Mucosa of descending colon (tissue), 3 donors: ENCODE measurements around the gene PPID. TPM values are rescaled to one million over a fixed set of nuclear protein-coding genes. Genes with fewer than 3 reads are reported as not detected.

ENCODE experiments used
- ATAC-seq: fragments of 200-7000 bp; cut with Tn5 transposase; one replicate; pipeline ENCODE4 v1.9.1; 2020; ENCODE audit warnings: mild to moderate bottlenecking, moderate library complexity
- DNase-seq, 3 donors: peaks; one replicate each; pipeline ENCODE4 v3.0.0-alpha.2; 2020
- H3K36me3 ChIP-seq: fragments of 200-600 bp; one replicate; pipeline ENCODE4 v1.8.0; 2021; ENCODE audit warnings: low read depth, mild to moderate bottlenecking
- H3K4me1 ChIP-seq: fragments of 200-600 bp; one replicate; pipeline ENCODE4 v1.8.0; 2021; ENCODE audit warnings: low read depth, mild to moderate bottlenecking
- H3K4me3 ChIP-seq: fragments of 200-600 bp; one replicate; pipeline ENCODE4 v1.8.0; 2021; ENCODE audit warnings: mild to moderate bottlenecking
- H3K9me3 ChIP-seq: fragments of 200-600 bp; one replicate; pipeline ENCODE4 v1.8.0; 2021; ENCODE audit warnings: mild to moderate bottlenecking
- intact Hi-C, 2 donors: fragments of 100-400 bp; cut with DNase I in 1 of 2; cut with micrococcal nuclease in 1 of 2; formaldehyde crosslinking; loops; one replicate each; pipeline versions ENCODE4 v1.11.0 to v1.11.1; 2022; cut with DNase I, micrococcal nuclease
- total RNA-seq, 3 donors: library from RNA; stranded (reverse); fragmentation: NEBNext Ultra II Directional in 2 of 3; extraction: Animal tissue kit (Norgen Biotek cat#: 25700) in 2 of 3; gene quantifications; one replicate each; pipeline versions ENCODE4 v1.2.1 to v1.2.4, GENCODE V29; 2021 to 2023
- TF ChIP-seq, protein P1 (sequence below): fragments of 200-600 bp; IDR thresholded peaks from one replicate; pipeline ENCODE4 v1.8.0; 2022; ENCODE audit warnings: antibody characterized with exemption, mild to moderate bottlenecking
- donor health status: DM: no; HTN: no; CAD: no; lungs with moderate emphysema.
- donor health status: DM: no; HTN: no; CAD: no.
- donor health status: DM: no; HTN: yes; CAD: no.

Gene PPID
- total RNA-seq, 3 donors from 2014 or later, result 19.7 to 23.9 (median 22.2) TPM

DNA sequence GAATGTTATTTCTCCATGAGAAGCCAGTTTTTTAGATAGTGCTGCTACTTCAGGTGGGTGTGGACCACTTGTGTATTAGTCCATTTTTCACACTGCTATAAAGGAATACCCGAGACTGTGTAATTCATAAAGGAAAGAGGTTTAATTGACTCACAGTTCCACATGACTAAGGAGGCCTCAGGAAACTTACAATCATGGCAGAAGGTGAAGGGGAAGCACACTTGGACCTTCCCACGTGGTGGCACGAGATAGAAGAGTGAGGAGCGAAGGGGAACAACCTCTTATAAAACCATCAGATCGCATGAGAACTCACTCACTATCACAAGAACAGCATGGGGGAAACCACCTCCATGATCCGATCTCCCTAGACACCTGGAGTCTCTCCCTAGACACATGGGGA, 3.4 kb upstream of the PPID start:
- TF ChIP-seq, protein P1, sequence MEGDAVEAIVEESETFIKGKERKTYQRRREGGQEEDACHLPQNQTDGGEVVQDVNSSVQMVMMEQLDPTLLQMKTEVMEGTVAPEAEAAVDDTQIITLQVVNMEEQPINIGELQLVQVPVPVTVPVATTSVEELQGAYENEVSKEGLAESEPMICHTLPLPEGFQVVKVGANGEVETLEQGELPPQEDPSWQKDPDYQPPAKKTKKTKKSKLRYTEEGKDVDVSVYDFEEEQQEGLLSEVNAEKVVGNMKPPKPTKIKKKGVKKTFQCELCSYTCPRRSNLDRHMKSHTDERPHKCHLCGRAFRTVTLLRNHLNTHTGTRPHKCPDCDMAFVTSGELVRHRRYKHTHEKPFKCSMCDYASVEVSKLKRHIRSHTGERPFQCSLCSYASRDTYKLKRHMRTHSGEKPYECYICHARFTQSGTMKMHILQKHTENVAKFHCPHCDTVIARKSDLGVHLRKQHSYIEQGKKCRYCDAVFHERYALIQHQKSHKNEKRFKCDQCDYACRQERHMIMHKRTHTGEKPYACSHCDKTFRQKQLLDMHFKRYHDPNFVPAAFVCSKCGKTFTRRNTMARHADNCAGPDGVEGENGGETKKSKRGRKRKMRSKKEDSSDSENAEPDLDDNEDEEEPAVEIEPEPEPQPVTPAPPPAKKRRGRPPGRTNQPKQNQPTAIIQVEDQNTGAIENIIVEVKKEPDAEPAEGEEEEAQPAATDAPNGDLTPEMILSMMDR, result no peak
- intact Hi-C loops, result loop anchor here in 1 of 2 donors (10.0 kb wide), 1 partner anchor 478 kb away; no protein-coding TSS in a partner anchor
- ATAC-seq (no peak), DNase-seq (no peak)
- Histone ChIP-seq H3K36me3 (no peaks in the 10 kb centered on the region), H3K9me3 (no peaks in the 10 kb centered on the region), H3K4me3 (no peak overlapping the region), H3K4me1 (no peaks in the 10 kb centered on the region)

DNA sequence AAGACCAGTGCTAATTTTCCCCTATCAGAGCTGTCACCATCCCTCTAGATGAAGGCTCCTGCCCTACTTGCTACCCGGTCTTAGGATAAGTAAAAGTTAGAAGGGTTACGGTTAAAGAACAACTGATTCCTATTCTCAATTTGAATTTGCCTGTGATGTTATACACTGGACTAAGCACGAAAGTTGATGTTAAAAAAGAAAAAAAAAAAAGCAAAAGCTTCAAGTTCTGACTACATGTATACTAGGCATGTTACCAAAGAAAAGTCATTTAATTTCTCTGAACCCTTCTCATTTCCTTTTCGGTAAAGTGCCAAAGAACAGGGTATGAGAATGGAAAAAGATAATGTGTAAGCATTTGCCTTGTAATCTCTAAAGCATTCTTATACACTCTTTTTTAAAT, 1.4 kb upstream of the PPID start:
- Histone ChIP-seq H3K36me3 (no peaks in the 10 kb centered on the region), H3K4me3 (no peak overlapping the region), H3K9me3 (no peaks in the 10 kb centered on the region), H3K4me1 (no peaks in the 10 kb centered on the region)
- intact Hi-C loops, result loop anchor here in 1 of 2 donors (10.0 kb wide), 1 partner anchor 480 kb away; no protein-coding TSS in a partner anchor
- ATAC-seq, result no peak
- no peak for DNase-seq
- TF ChIP-seq, protein P1, result no peak

DNA sequence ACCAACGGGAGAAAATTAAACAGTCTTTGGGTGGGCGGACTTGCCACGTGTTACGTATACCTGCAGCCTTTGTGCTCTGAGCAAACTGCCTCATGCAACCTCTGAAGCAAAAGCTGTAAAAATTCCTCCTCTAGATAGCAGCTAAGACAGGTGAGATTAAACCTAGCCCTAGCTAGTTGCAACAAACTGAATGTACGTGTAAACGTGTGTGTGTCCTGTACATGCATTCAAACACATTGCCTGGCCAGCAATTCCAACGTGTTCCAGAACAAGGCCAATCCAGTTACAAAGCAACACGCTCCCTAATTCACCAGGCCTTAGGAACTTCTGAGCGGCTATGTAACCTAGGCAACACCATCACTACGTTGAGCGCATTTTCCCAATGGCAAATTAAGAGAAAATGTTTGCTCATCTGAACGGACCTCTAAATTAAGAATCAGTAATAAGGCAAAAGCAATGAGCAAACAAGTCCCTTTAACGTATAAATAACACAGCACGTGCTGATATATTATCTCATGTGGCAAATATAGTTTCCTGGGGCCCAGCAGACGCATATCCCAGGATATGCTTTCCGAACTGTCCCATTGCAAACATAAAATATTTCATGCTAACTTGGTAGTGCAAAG, 792 bp downstream of the PPID start:
- DNase-seq, result peak in 1 of 3 donors; percentile 35

DNA sequence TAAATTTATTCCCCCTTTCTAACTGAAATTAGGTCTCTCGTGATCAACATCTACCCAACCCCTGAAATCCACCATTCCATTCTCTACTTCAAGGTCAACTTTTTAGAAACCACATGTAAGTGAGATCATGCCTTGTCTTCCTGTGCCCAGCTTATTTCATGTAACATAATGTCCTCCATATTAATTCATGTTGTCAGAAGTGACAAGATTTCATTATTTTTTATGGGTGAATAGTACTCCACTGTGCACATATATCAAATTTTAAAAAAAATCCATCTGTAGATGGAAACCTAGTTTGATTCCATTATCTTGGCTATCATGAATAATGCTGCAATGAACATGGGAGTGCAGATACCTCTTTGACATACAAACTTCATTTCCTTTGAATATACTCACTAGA, 1.5 kb downstream of the PPID start:
- no peak for ATAC-seq
- Histone ChIP-seq H3K4me3 (no peak overlapping the region), H3K9me3 (no peaks in the 10 kb centered on the region), H3K4me1 (no peaks in the 10 kb centered on the region), H3K36me3 (peaks cover 2% of the 10 kb centered on the region)
- TF ChIP-seq, protein P1, result no peak
- intact Hi-C loops, result loop anchor here in 1 of 2 donors (10.0 kb wide), 1 partner anchor 483 kb away; no protein-coding TSS in a partner anchor
- DNase-seq, result no peak

More for the DNA sequence above, 792 bp downstream of the PPID start:
- intact Hi-C loops, result loop anchor here in 1 of 2 donors (10.0 kb wide), 1 partner anchor 482 kb away; no protein-coding TSS in a partner anchor
- H3K36me3 ChIP-seq, result no peaks in the 10 kb centered on the region
- peak; percentile 39 for ATAC-seq
- H3K9me3 ChIP-seq, result no peaks in the 10 kb centered on the region
- TF ChIP-seq, protein P1, result no peak
- no peaks in the 10 kb centered on the region for H3K4me1 ChIP-seq
- peak overlapping the region; percentile 78 for H3K4me3 ChIP-seq

DNA sequence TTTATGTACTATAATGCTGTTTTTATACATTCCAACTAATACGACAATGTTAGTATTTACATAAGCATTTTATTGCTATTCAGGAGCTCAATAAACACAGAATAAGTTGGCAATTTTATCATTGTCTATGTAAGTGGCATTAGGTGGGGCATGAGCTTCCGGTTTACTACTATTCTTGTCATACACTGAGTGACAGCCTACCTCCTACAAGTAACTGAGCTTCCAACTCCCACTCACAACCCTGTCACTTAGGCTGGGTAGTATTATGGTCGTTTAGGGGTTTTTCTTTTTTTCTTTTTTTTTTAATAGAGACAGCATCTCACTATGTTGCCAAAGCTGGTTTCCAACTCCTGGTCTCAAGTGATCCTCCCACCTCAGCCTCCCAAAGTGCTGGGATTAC, 7.4 kb downstream of the PPID start:
- H3K4me1 ChIP-seq, result no peaks in the 10 kb centered on the region
- peaks cover 16% of the 10 kb centered on the region for H3K36me3 ChIP-seq
- no peaks in the 10 kb centered on the region for H3K9me3 ChIP-seq
- intact Hi-C loops, result no loop called here
- TF ChIP-seq, protein P1, result no peak
- H3K4me3 ChIP-seq, result no peak overlapping the region
- ATAC-seq (no peak), DNase-seq (no peak)
